ENCODE data around the gene RPTOR.

RPTOR gene

DNA sequence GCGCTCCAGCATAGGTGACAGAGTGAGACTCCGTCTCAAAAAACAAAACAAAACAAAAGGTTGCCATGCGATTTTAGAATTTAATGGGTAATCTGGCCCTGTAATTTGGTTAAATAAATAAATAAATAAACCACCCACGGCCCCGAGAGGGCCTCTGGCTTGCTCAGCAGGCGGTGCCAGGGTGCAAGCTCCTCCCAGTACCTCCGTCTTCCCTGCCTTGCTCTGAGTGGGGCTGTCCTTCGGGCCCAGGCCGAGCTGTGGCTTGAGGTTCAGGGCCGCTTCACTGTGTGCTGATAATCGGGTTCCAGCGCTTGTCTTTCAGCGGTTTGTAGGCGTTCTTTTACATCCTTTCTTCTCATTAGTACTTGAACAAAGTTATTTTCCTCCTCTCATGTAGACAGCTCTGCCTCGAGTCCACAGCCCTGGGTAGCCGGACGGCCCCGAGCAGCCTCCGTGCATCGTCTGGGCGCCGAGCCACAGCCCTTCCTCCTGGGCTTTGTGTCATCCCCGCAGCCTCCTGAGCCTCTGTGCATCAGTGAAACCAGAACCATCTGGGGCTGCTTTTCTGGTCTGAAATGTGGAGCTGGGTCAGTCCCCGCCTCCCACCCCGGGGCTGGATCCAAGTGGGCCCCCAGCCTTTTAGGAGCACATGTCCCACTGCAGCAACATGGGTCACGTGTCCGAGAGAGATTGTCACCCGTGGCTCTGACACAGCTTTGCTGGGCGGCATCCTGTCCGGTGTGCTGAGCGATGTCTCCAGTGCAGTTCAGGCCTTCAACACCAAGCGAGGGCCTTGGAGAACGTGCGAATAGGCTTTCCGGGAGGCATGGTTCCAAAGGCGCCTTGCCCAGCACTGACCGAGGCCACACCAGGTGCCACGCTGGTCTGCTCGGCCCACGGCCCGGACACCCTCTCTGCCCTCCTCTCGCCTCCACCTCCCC is 289.6 kb downstream of the RPTOR start:
- no peak for DNase-seq (ENCODE audit: low read depth)

DNA sequence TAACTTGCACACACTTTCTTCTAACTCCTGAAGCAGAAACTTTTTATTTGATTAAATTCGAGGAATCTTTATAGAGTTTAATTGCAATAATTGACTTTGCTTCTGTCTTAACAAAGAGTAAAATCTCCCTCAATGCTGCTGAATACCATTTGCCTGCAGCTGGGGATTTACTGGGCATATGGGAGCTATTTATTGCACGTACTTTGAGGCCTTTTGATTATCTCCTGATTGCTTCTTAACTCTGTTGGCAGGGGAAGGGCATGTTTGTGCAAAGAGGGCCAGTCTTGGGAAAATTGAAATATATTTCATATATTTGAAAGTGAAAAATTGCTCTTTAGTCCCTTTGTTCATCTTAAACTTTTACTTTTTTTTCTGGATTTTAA is 290.2 kb downstream of the RPTOR start:
- no peak for DNase-seq (ENCODE audit: low read depth)

DNA sequence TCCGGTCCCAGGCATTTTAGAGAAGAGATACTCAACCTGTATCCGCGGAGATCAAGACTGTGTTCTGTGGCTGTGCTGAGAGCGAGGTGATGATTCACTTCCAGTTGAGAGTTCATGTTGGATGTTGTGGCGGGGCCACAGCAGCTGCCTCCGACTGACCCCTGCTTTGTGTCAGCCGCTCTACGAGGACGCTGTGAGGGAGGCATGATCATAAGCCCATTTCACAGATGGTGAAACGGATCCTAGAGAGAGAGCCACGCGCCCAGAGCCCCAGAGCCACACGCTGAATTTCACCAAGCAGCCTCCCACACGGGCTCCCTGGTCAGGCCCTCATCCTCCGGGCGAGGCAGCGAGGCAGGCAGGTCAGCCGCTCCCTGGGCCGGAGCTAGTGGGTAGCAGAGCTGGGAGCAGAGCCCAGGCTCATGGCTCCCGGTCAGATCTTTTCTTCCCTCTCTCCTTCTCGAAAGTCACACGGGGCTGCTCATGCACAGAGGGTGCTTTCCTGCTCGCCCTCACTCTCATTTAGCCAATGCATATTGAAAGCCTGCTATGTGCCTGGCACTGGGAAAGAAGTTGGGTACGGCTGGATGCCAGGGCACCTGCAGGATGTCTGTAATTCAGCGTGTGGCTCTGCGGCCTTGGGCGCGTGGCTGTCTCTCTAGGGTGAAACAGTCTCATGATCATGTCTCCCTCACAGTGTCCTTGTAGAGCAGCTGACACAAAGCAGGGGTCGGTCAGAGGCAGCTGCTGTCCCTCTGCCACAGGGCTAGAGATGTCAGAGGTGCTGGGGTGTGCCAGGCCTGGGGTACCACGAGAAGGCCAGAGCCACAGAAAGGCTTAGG is 291.4 kb downstream of the RPTOR start:
- DNase-seq (ENCODE audit: low read depth) = no peak

DNA sequence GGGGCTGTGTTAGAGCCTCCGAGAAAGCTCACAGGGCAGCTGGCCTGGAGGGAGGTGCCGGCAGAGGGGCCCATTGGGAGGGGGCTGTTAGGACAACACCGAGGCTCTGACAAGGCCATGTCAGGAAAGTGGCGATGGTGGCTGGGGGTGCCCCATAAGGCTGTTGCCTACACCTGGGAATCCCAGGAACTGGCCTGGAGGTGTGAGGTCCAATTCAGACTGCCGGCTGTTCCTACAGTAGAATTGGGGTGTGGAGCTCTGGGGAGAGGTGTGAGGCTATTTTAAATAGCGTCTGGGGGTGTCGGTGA is 292.0 kb downstream of the RPTOR start:
- no peak for DNase-seq (ENCODE audit: low read depth)

- DNase-seq (ENCODE audit: low read depth) = no peak
Measured at GRCh38 chr17:80836971-80837481, 292.4 kb downstream of the RPTOR start.

DNA sequence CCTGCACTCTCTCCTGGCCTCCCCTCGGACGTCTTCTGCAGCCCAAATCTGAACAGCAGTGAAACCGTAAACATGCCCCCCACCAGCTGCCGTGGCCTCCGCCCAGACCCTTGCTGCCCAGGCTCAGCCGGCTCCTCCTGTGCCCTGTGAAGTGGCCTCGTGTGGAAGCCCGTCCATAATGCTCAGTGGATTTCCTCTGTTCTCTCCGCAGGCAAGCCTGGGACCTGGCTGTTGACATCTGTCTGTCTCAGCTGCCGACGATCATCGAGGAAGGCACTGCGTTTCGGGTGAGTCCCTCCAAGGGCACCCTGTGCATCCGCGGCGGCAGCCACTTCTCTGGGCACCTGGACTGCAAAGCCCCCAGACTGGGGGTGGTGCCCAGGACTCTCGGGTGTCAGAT is 293.1 kb downstream of the RPTOR start:
- DNase-seq (ENCODE audit: low read depth) = no peak

GRCh38 chr17:80838311-80839025 is 293.8 kb downstream of the RPTOR start:
- no peak for DNase-seq (ENCODE audit: low read depth)

- no peak for DNase-seq (ENCODE audit: low read depth)
Measured at GRCh38 chr17:80839026-80839345, 294.3 kb downstream of the RPTOR start.

- no peak for DNase-seq (ENCODE audit: low read depth)
Measured at GRCh38 chr17:80839511-80839941, 294.9 kb downstream of the RPTOR start.

DNA sequence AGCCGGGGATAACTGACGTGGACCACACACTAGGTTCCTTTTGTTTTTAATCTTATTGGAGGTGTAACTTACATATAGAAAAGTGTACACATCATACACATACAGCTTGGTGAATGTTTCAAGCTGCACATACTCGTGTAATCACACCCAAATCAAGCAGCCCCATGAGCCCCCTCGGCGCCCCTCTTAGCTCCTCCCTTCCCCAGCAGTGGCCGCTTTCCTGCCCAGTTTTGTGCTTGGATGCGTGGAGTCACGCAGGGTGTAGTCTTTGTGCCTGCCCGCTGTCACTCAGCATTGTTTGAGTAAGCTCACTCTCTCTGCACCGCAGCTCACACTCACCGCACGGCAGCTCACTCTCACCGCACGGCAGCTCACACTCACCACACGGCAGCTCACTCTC is 295.3 kb downstream of the RPTOR start:
- no peak for DNase-seq (ENCODE audit: low read depth)

DNA sequence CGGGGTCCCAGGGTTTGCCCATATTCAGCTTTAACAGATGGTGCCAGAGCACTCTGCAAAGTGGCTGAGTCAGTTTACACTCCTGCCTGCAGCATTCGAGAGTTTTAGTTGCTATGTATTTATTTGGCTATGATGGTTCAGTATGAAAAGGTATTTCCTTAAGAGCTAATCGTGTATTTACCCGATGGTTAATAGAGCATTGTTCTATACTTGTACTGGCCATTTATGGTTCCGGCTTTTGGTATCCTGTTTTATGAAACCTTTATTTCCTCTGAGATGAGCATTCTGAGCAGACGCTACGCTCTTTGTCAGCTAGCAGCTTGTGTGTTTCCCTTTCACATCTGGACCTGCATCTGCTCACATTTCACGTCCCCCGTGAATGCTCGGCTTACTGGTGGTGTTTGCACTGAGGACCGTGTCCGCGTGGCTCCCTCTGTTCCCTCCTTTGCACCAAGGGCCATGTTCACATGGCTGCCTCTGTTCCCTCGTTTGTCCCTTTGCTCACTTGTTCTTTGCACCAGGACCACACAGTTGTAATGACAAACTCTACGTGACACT is 297.9 kb downstream of the RPTOR start:
- DNase-seq (ENCODE audit: low read depth) = no peak

DNA sequence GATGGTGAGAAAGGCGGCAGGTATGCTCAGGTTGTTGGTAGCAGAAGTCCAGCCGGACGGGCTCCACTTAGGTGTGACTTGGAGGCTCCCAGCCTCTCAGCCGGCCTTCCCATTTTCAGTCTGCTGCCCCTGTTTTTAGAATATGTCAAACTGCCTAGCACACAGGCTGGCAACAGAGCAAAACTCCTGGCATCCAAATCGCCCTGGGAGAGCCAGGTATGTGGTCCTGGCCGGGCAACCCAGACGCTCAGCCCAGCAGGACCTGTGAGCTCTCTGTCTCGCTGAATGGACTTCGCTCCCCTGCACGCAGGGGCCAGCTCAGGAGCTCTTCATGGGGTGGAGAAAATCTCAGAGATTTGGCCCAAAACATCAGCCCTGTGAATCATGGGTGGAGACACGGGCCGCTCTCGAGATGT is 299.1 kb downstream of the RPTOR start:
- DNase-seq (ENCODE audit: low read depth) = no peak

GRCh38 chr17:80844418-80844990 is 299.9 kb downstream of the RPTOR start:
- no peak for DNase-seq (ENCODE audit: low read depth)

GRCh38 chr17:80845069-80845862 is 300.6 kb downstream of the RPTOR start:
- no peak for DNase-seq (ENCODE audit: low read depth)

DNA sequence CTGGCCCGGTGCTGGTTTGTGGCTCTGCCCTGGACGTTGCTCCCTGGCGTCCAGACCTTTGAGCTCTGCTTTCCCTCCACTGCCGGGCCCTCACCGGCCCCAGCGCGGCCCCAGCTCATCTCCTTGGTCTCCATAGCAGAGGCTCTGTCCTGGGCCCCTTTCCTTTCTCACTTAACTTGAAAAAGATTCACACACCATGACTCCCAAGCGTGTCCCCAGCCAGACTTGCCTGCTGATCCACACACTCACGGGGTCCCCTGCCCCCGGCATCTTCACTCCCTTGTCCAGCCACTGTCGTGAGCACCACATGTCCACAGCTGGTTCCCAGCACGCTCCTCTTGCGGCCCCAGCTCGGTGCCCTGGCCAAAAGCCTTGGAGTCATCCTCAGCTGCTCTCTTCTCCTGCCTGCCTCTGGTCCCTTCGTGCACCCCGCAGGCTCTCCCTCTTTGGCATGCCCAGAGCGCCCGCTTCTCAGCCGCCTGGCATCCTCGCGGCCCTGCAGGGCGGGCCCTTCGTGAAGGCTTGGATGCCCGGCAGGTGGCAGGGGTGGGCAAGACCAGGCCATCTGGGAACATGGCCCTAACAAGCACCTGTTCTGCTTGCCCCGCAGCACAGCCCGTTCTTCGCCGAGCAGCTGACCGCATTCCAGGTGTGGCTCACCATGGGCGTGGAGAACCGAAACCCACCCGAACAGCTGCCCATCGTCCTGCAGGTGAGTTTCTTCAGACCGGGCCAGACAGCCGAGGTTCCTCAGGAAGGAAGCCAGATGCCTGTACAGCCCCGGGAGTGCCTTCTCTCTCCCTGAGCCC is 301.4 kb downstream of the RPTOR start:
- DNase-seq (ENCODE audit: low read depth) = no peak

GRCh38 chr17:80846932-80847331 is 302.3 kb downstream of the RPTOR start:
- DNase-seq (ENCODE audit: low read depth) = no peak

DNA sequence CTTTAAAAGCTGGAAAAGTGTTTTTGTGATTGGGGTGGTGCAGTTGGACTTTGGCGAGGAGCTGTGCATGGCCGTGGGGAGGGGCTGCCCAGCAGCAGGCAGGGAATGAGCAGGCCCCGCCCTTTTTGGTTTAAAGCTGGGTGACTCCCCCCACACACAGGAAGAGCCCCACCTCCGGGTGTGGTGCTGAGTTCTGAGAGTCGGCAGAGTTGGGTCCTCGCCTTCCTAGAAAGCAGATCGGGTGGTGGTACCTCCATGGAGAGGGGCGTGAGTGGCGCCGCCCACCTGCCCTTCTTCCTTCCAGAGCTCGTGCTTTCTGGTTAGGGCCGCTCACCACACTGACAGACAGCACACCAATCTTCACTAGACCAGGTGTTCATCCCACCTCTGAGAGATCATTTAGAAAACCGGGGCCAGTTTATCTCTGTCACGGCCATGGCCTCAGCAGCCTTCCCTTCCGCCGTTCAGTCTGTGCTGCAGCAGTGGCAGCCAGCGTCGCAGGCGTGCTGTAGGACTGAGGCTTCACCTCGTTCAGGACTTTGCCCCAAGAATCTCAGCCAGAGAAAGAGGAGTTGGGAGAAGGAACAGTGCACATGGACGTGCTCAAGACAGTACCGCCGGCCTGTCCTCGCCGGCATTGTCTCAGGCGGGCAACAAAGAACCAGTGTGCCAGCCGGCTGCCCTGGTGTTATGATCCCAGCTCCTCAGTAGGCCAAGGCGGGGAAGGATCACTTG is 303.0 kb downstream of the RPTOR start:
- peak; percentile 39 for DNase-seq (ENCODE audit: low read depth)

GRCh38 chr17:80848449-80849102 is 303.9 kb downstream of the RPTOR start:
- DNase-seq (ENCODE audit: low read depth) = no peak

GRCh38 chr17:80849119-80849518 is 304.5 kb downstream of the RPTOR start:
- DNase-seq (ENCODE audit: low read depth) = no peak

All from stimulated activated CD8-positive, alpha-beta memory T cell treated with anti-CD3 and anti-CD28 coated beads, Interleukin-12 subunit alpha, Interleukin-12 subunit beta, amount 100 ng/mL, for 4 hours (primary cell).